MM.1S (cell line): ENCODE measurements around the gene MYH11.

Source experiments
- DNase-seq: peaks from one replicate; pipeline ENCODE4 v3.0.0-alpha.2; 2015
- H2AFZ ChIP-seq: fragments of 300-600 bp; sonication (generic); 2 replicates; pipeline ENCODE4 v1.6.0; 2016; ENCODE audit warnings: antibody characterized with exemption, low read length
- H3F3A ChIP-seq: fragments of 300-600 bp; sonication (generic); 2 replicates; pipeline ENCODE4 v1.6.1; 2016; ENCODE audit warnings: mild to moderate bottlenecking, antibody characterized with exemption, low read length, moderate library complexity, mixed read lengths; ENCODE audit not compliant: insufficient read depth
- H3K27ac ChIP-seq: fragments of 300-600 bp; sonication (generic); 2 replicates; pipeline ENCODE4 v1.5.1; 2016; ENCODE audit warnings: mild to moderate bottlenecking, low read length
- H3K27me3 ChIP-seq: fragments of 300-600 bp; sonication (generic); replicated peaks from 2 replicates; pipeline ENCODE4 v1.6.0; 2016; ENCODE audit warnings: low read length; ENCODE audit not compliant: insufficient read depth
- H3K36me3 ChIP-seq: fragments of 300-600 bp; sonication (generic); replicated peaks from 2 replicates; pipeline ENCODE4 v1.6.1; 2016; ENCODE audit warnings: mild to moderate bottlenecking, low read length, mixed read lengths; ENCODE audit not compliant: insufficient read depth
- H3K4me1 ChIP-seq: fragments of 300-600 bp; sonication (generic); 2 replicates; pipeline ENCODE4 v1.6.1; 2016; ENCODE audit warnings: low read length, mixed read lengths
- H3K4me2 ChIP-seq: fragments of 300-600 bp; sonication (generic); 2 replicates; pipeline ENCODE4 v1.6.0; 2016; ENCODE audit warnings: low read depth, low read length
- H3K4me3 ChIP-seq: fragments of 300-600 bp; sonication (generic); 2 replicates; pipeline ENCODE4 v1.5.1; 2016; ENCODE audit warnings: low read length, mixed read lengths
- H3K79me2 ChIP-seq: fragments of 300-600 bp; sonication (generic); 2 replicates; pipeline ENCODE4 v1.6.1; 2016; ENCODE audit warnings: mixed run types, low read length, mixed read lengths
- H3K9ac ChIP-seq: fragments of 300-600 bp; sonication (generic); 2 replicates; pipeline ENCODE4 v1.6.1; 2016; ENCODE audit warnings: low read length, mixed read lengths
- H3K9me2 ChIP-seq: fragments of 300-600 bp; sonication (generic); replicated peaks from 2 replicates; pipeline ENCODE4 v1.6.1; 2016; ENCODE audit warnings: mild to moderate bottlenecking, low read length, mixed read lengths; ENCODE audit not compliant: insufficient read depth
- H3K9me3 ChIP-seq: fragments of 300-600 bp; sonication (generic); replicated peaks from 2 replicates; pipeline ENCODE4 v1.6.1; 2016; ENCODE audit warnings: mild to moderate bottlenecking, low read length, mixed read lengths; ENCODE audit not compliant: insufficient read depth
- H4K20me1 ChIP-seq: fragments of 300-600 bp; sonication (generic); 2 replicates; pipeline ENCODE4 v1.6.1; 2016; ENCODE audit warnings: mild to moderate bottlenecking, low read length, moderate library complexity, mixed read lengths; ENCODE audit not compliant: insufficient read depth
- EZH2 ChIP-seq: fragments of 300-600 bp; sonication (generic); optimal IDR thresholded peaks from 2 replicates; pipeline ENCODE3; 2017; ENCODE audit warnings: low read depth, mild to moderate bottlenecking, antibody characterized with exemption, low read length, mixed read lengths
- EZH2phosphoT487 ChIP-seq: fragments of 300-600 bp; sonication (generic); IDR thresholded peaks from 2 replicates; pipeline ENCODE4 v1.6.1; 2018; ENCODE audit warnings: antibody characterized with exemption, low read length
- TF ChIP-seq, protein P1 (sequence below): fragments of 300-600 bp; sonication (generic); IDR thresholded peaks from 2 replicates; pipeline ENCODE4 v1.5.1; 2016; ENCODE audit warnings: antibody characterized with exemption, low read length, mixed read lengths

Gene MYH11

DNA sequence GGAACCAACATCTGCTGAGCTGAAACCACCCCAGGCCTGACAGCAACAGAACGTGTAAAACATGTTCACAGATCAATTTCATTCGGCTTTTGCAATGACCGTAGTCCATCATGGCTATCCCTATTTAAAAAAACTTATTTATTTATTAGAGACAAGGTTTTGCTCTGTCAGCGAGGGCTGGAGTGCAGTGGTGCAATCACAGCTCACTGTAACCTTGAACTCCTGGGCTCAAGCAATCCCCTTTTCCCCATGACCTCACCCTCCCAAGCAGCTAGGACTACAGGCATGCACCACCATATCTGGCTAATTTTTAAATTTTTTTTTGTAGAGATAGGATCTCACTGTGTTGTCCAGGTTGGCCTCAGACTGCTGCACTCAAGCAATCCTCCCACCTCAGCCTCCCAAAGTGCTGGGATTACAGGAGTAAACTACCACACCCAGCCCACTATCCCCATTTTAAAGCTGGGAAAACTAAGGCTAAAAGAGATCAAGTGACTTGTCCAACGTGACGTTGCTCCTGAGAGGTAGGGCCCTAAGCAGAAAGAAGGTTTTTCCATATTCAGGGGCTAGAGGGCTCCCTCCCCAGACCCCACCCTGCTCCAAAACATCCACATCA is 77.7 kb downstream of the MYH11 start:
- H3K9ac ChIP-seq: no peak overlapping the region

DNA sequence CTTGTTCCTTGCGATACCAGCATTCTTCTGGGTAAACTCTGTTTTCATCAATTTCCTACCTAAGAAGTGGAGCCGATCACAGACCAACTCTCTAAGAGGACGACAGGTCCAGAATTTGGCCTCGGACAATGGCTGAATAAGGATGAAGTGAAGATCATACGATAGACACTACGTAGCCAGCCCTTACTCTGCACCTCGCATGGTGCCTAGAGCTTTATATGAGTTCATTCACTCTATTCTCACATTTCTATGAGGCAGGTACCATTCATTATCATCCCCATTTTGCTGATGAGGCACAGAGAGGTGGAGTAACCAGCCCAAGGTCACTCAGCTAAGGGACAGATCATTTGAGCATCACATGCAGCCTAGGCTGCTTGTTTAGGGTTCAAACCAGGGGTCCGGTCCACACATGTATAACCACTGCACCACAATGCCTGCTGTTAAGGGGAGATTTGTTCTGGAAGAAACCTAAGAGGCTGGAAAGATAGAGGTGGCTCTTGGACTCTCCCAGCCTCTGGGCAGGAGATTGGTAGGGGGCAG is 78.6 kb downstream of the MYH11 start:
- TF ChIP-seq, protein P1, sequence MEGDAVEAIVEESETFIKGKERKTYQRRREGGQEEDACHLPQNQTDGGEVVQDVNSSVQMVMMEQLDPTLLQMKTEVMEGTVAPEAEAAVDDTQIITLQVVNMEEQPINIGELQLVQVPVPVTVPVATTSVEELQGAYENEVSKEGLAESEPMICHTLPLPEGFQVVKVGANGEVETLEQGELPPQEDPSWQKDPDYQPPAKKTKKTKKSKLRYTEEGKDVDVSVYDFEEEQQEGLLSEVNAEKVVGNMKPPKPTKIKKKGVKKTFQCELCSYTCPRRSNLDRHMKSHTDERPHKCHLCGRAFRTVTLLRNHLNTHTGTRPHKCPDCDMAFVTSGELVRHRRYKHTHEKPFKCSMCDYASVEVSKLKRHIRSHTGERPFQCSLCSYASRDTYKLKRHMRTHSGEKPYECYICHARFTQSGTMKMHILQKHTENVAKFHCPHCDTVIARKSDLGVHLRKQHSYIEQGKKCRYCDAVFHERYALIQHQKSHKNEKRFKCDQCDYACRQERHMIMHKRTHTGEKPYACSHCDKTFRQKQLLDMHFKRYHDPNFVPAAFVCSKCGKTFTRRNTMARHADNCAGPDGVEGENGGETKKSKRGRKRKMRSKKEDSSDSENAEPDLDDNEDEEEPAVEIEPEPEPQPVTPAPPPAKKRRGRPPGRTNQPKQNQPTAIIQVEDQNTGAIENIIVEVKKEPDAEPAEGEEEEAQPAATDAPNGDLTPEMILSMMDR: no peak
- no peak for TF ChIP-seq EZH2
- no peak for TF ChIP-seq EZH2phosphoT487

More for the DNA sequence above, 77.7 kb downstream of the MYH11 start:
- H3K4me2 ChIP-seq: no peak overlapping the region
- H3K27me3 ChIP-seq: no peaks in the 10 kb centered on the region
- TF ChIP-seq EZH2phosphoT487: no peak
- TF ChIP-seq, protein P1: no peak
- H3K36me3 ChIP-seq: no peaks in the 10 kb centered on the region
- no peaks in the 10 kb centered on the region for H3K9me3 ChIP-seq
- no peaks in the 10 kb centered on the region for H4K20me1 ChIP-seq
- no peaks in the 10 kb centered on the region for H3K79me2 ChIP-seq
- no peaks in the 10 kb centered on the region for H3F3A ChIP-seq
- no peak overlapping the region for H3K4me3 ChIP-seq
- H3K4me1 ChIP-seq: no peaks in the 10 kb centered on the region
- no peaks in the 10 kb centered on the region for H3K9me2 ChIP-seq
- no peak overlapping the region for H3K27ac ChIP-seq
- DNase-seq: no peak
- no peak overlapping the region for H2AFZ ChIP-seq

DNA sequence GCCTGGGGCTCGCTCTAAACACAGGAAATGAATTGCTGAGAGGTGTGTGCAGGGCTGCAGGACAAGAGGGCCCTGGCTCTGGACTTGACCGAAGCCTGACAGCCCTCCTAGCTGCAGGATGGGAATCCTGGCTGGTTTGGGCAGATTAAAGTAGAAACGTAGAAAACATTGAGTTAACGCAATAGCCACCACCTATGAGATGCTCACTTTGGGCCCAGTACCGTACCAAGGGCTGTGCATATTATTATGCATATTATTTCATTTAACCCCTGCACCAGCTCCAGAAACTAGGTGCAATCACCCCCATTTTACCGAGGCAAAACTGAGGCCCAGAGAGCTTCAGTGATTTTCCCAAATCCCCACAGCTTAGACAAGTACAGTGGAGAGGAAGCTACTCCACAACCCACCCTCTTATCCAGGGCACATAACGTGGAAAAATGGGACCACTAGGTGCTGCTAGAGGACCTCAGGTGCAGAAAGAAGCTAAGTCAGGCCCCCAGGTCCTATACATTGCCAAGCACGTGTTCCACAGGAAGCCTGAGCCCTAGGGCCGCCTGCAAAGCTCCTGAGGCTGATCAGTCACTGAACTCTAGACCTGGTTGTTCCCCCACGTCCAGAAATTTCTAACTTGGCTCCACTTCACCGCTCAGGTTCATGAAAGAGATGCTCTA is 79.2 kb downstream of the MYH11 start:
- peak; percentile 34 for DNase-seq
- Histone ChIP-seq H3K9me2 (no peaks in the 10 kb centered on the region), H3K79me2 (no peaks in the 10 kb centered on the region), H3K27ac (no peak overlapping the region), H2AFZ (no peak overlapping the region), H3K27me3 (no peaks in the 10 kb centered on the region), H3K4me1 (no peaks in the 10 kb centered on the region), H3K4me3 (no peak overlapping the region), H3K4me2 (no peak overlapping the region), H3F3A (no peaks in the 10 kb centered on the region), H3K36me3 (no peaks in the 10 kb centered on the region), H3K9ac (no peak overlapping the region), H3K9me3 (no peaks in the 10 kb centered on the region), H4K20me1 (no peaks in the 10 kb centered on the region)
- TF ChIP-seq, protein P1: peak; percentile 37
- TF ChIP-seq EZH2: no peak
- no peak for TF ChIP-seq EZH2phosphoT487

More for the DNA sequence above, 78.6 kb downstream of the MYH11 start:
- Histone ChIP-seq H3K9ac (no peak overlapping the region), H3K9me2 (no peaks in the 10 kb centered on the region), H3K4me2 (no peak overlapping the region), H4K20me1 (no peaks in the 10 kb centered on the region), H3K27ac (no peak overlapping the region), H3K79me2 (no peaks in the 10 kb centered on the region), H2AFZ (no peak overlapping the region), H3F3A (no peaks in the 10 kb centered on the region), H3K36me3 (no peaks in the 10 kb centered on the region), H3K4me3 (no peak overlapping the region), H3K4me1 (no peaks in the 10 kb centered on the region), H3K27me3 (no peaks in the 10 kb centered on the region), H3K9me3 (no peaks in the 10 kb centered on the region)
- no peak for DNase-seq
